Measurements from ENCODE around the gene PGBD4. TPM values are rescaled to one million over a fixed set of nuclear protein-coding genes. Genes with fewer than 3 reads are reported as not detected.
A peak's percentile ranks its signal among the peaks of the same experiment; 100 is the strongest.

Gene PGBD4
- total RNA-seq, result 1 to 10 TPM in 3 of 4 donors, under 1 TPM in 1; 0.83 to 2.9 (median 1.8) TPM

- H3K4me3 ChIP-seq, result peak within 1 kb of the TSS; percentile 72 to 92 (median 76)
- H3K4me1 ChIP-seq, result peaks cover 0 to 21% (median 2%) of the 10 kb centered on the region in 4 donors
- TF ChIP-seq POLR2A (IDR thresholded peaks at IDR 0.05), result peak; percentile 82 to 89
- TF ChIP-seq, protein P1, sequence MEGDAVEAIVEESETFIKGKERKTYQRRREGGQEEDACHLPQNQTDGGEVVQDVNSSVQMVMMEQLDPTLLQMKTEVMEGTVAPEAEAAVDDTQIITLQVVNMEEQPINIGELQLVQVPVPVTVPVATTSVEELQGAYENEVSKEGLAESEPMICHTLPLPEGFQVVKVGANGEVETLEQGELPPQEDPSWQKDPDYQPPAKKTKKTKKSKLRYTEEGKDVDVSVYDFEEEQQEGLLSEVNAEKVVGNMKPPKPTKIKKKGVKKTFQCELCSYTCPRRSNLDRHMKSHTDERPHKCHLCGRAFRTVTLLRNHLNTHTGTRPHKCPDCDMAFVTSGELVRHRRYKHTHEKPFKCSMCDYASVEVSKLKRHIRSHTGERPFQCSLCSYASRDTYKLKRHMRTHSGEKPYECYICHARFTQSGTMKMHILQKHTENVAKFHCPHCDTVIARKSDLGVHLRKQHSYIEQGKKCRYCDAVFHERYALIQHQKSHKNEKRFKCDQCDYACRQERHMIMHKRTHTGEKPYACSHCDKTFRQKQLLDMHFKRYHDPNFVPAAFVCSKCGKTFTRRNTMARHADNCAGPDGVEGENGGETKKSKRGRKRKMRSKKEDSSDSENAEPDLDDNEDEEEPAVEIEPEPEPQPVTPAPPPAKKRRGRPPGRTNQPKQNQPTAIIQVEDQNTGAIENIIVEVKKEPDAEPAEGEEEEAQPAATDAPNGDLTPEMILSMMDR (IDR thresholded peaks at IDR 0.05), result peak in 1 of 6 experiments; percentile 17
Measured at GRCh38 chr15:34101366-34102174, at the start of gene PGBD4, which contains the start of gene EMC7. TSS of gene PGBD4 (plus strand) at chr15:34102083. CDS start at chr15:34102532, 449 bp downstream. TSS of gene EMC7 (minus strand) at chr15:34101862. CDS start at chr15:34101839, 23 bp downstream.

DNA sequence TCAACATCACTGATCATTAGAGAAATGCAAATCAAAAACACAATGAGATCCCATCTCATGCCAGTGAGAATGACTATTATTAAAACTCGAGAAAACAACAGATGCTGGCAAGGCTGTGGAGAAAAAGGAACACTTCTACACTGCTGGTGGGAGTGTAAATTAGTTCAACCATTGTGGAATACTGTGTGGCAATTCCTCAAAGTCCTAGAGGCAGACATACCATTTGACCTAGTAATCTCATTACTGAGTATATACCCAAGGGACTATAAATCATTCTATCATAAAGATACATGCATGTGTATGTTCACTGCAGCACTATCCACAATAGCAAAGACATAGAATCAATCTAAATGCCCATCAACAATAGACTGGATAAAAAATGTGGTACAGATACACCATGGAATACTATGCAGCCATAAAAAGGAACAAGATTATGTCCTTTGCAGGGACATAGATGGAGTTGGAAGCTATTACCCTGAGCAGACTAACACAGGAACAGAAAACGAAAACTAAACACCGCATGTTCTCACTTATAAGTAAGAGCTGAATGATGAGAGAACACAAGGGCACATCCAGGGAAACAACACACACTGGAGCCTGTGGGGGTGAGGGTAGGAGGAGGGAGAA is 47.7 kb upstream of the PGBD4 start:
- Histone ChIP-seq H3K4me3 (no peak overlapping the region), H3K36me3 (no peaks in the 10 kb centered on the region), H3K4me1 (no peaks in the 10 kb centered on the region), H3K27me3 (no peaks in the 10 kb centered on the region), H3K27ac (no peak overlapping the region), H3K9me3 (peaks cover 0 to 7% (median 2%) of the 10 kb centered on the region in 4 donors)
- DNase-seq, result no peak
- TF ChIP-seq, protein P1 (IDR thresholded peaks at IDR 0.05), result no peak
- no peak for TF ChIP-seq POLR2A (IDR thresholded peaks at IDR 0.05)

More at GRCh38 chr15:34101366-34102174, at the start of gene PGBD4, which contains the start of gene EMC7:
- Histone ChIP-seq H3K9me3 (no peaks in the 10 kb centered on the region), H3K27me3 (no peaks in the 10 kb centered on the region), H3K36me3 (no peaks in the 10 kb centered on the region), H3K27ac (peak within 1 kb of the TSS; percentile 77 to 80 (median 78))
- DNase-seq, result peak; percentile 97 to 99 (median 99)

DNA sequence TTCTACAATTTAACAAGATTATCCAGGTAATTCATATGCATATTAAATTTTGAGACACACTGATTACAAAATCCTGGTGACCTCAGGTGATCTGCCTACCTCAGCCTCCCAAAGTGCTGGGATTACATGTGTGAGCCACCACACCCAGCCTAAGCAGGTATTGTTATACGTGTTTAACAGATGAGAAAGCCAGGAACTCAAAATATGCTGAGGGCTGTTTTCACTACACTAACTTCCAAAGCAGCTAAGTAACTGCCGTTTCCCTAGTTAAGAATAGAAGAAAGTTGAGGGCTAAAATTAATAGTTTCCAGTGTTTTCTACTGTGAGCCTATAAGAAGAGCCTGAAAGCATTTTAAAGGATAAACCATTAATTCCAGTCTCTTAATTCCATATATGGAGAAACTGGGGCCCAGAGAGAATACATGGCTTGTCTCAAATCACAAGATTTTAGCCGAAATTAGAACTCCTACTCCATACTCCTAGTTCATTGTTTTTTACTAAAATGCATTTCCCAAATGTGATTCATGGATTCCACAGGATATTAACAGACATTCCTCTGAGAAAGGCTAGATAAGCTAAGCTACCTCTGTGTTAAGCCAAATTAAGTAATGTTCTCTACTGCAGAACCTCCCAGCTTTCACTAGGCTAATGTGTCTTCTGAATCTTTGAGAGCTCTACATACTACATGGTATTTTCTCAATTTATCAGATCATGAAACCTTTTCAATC is 45.9 kb upstream of the PGBD4 start:
- TF ChIP-seq, protein P1 (IDR thresholded peaks at IDR 0.05), result no peak
- TF ChIP-seq POLR2A (IDR thresholded peaks at IDR 0.05), result no peak
- peaks cover 0 to under 1% (median 0%) of the 10 kb centered on the region in 4 donors for H3K9me3 ChIP-seq
- no peaks in the 10 kb centered on the region for H3K27me3 ChIP-seq
- no peak overlapping the region for H3K27ac ChIP-seq
- H3K36me3 ChIP-seq, result no peaks in the 10 kb centered on the region
- no peak for DNase-seq
- no peaks in the 10 kb centered on the region for H3K4me1 ChIP-seq
- no peak overlapping the region for H3K4me3 ChIP-seq

DNA sequence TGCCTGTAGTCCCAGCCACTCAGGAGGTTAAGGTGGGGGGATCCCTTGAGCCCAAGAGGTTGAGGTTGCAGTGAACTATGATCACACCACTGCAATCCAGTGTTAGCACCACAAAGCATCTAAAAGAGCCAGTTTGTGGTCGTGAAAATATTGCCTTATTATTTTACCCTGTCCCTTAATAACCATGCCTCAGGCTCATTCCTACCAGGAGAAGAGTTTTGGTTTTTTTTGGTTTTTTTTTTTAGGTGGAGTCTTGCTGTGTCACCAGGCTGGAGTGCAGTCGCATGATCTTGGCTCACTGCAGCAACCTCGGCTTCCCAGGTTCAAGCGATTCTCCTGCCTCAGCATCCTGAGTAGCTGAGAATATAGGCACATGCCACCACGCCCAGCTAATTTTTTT is 45.0 kb upstream of the PGBD4 start:
- no peak for TF ChIP-seq POLR2A (IDR thresholded peaks at IDR 0.05)
- TF ChIP-seq, protein P1 (IDR thresholded peaks at IDR 0.05), result no peak
- Histone ChIP-seq H3K4me3 (no peak overlapping the region), H3K27me3 (no peaks in the 10 kb centered on the region), H3K36me3 (no peaks in the 10 kb centered on the region), H3K9me3 (no peaks in the 10 kb centered on the region), H3K4me1 (no peaks in the 10 kb centered on the region), H3K27ac (no peak overlapping the region)
- DNase-seq, result no peak

GRCh38 chr15:34059476-34059875 is 42.4 kb upstream of the PGBD4 start:
- Histone ChIP-seq H3K27me3 (no peaks in the 10 kb centered on the region), H3K4me1 (no peaks in the 10 kb centered on the region), H3K36me3 (no peaks in the 10 kb centered on the region), H3K27ac (no peak overlapping the region), H3K4me3 (no peak overlapping the region), H3K9me3 (no peaks in the 10 kb centered on the region)
- DNase-seq, result no peak
- no peak for TF ChIP-seq POLR2A (IDR thresholded peaks at IDR 0.05)
- TF ChIP-seq, protein P1 (IDR thresholded peaks at IDR 0.05), result no peak
